ENCODE data around the gene CCDC9B.

DNA sequence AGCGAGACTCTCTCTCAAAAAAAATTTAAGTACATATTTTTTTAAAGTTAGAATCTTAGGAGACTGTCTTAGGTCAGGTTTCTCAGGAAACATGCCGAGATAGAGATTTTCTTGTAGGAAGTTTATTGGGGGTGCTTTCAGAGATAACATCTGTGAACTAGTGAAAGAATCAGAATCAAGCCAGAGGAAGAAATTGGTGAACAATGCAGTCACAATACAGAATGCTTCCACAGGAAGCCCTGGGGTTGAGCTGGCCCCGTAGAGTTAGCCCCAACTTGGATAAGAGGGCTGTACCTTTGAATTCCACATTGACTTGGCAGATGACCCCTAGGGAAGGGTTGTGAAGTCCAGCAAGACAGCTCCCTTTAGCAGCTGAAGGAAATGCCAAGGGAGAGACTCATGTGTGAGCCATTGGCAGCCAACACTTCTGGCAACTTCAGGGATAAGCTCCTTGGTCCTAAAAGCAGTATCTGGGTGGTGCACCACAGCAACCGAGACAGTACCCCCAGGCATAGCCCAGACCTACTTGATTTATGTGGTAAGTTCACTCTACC is 25.9 kb downstream of the CCDC9B start:
- TF ChIP-seq EZH2 (IDR thresholded peaks at IDR 0.05) (no peak), POLR2AphosphoS5 (IDR thresholded peaks at IDR 0.05; ENCODE audit: borderline replicate concordance, low read depth, low read length) (no peak)
